WERI-Rb-1 (cell line): ENCODE measurements around the gene TSHZ2.
A peak's percentile ranks its signal among the peaks of the same experiment; 100 is the strongest.

Experiments used
- DNase-seq: peaks from one replicate; pipeline ENCODE4 v3.0.0-alpha.2; 2020
- H3K27ac ChIP-seq: fragments of 250-450 bp; sonication (Bioruptor Pico); 2 replicates; pipeline ENCODE4 v1.5.1; 2020; ENCODE audit warnings: mild to moderate bottlenecking, moderate library complexity
- H3K27me3 ChIP-seq: fragments of 250-450 bp; sonication (Bioruptor Pico); 2 replicates; pipeline ENCODE4 v1.5.1; 2021; ENCODE audit warnings: mild to moderate bottlenecking, low read depth, moderate library complexity; ENCODE audit not compliant: insufficient read depth, severe bottlenecking
- H3K36me3 ChIP-seq: fragments of 250-450 bp; sonication (Bioruptor Pico); 2 replicates; pipeline ENCODE4 v1.5.1; 2020; ENCODE audit warnings: mild to moderate bottlenecking, moderate library complexity
- H3K4me3 ChIP-seq: 2 replicates; pipeline ENCODE4 v1.5.1; 2011; ENCODE audit warnings: low read depth, mild to moderate bottlenecking, control low read depth, low read length
- H3K9me3 ChIP-seq: fragments of 250-450 bp; sonication (Bioruptor Pico); 2 replicates; pipeline ENCODE4 v1.5.1; 2021; ENCODE audit warnings: mild to moderate bottlenecking, moderate library complexity; ENCODE audit not compliant: severe bottlenecking
- CTCF ChIP-seq: IDR thresholded peaks from 2 replicates; pipeline ENCODE4 v1.5.1; 2011; ENCODE audit warnings: low read depth, mild to moderate bottlenecking, control low read depth, inconsistent platforms, low read length

TSHZ2 gene

GRCh38 chr20:53205046-53205445, 232.9 kb downstream of the TSHZ2 start:
- Histone ChIP-seq H3K27ac (no peak overlapping the region), H3K36me3 (no peaks in the 10 kb centered on the region), H3K9me3 (no peaks in the 10 kb centered on the region), H3K27me3 (peaks cover 9% of the 10 kb centered on the region), H3K4me3 (no peak overlapping the region)
- DNase-seq = no peak
- no peak for TF ChIP-seq CTCF

GRCh38 chr20:53208110-53208832, 236.1 kb downstream of the TSHZ2 start:
- no peaks in the 10 kb centered on the region for H3K27me3 ChIP-seq
- no peaks in the 10 kb centered on the region for H3K36me3 ChIP-seq
- H3K4me3 ChIP-seq = no peak overlapping the region
- no peaks in the 10 kb centered on the region for H3K9me3 ChIP-seq
- peak; percentile 25; the same call in 1 of the 2 replicates for TF ChIP-seq CTCF
- H3K27ac ChIP-seq = no peak overlapping the region
- no peak for DNase-seq

- H3K36me3 ChIP-seq = no peaks in the 10 kb centered on the region
- H3K4me3 ChIP-seq = no peak overlapping the region
- no peak for TF ChIP-seq CTCF
- no peaks in the 10 kb centered on the region for H3K27me3 ChIP-seq
- H3K9me3 ChIP-seq = no peaks in the 10 kb centered on the region
- no peak overlapping the region for H3K27ac ChIP-seq
- DNase-seq = no peak
These were observed 237.9 kb downstream of the TSHZ2 start for GRCh38 chr20:53210041-53210440.

- no peak for TF ChIP-seq CTCF
- DNase-seq = no peak
- Histone ChIP-seq H3K36me3 (no peaks in the 10 kb centered on the region), H3K4me3 (no peak overlapping the region), H3K27me3 (no peaks in the 10 kb centered on the region), H3K27ac (no peak overlapping the region), H3K9me3 (no peaks in the 10 kb centered on the region)
These were observed 238.8 kb downstream of the TSHZ2 start for GRCh38 chr20:53210931-53211330.

GRCh38 chr20:53212018-53212417, 239.9 kb downstream of the TSHZ2 start:
- H3K27me3 ChIP-seq = peaks cover 6% of the 10 kb centered on the region

More at GRCh38 chr20:53212018-53212417, 239.9 kb downstream of the TSHZ2 start:
- TF ChIP-seq CTCF = no peak
- Histone ChIP-seq H3K9me3 (no peaks in the 10 kb centered on the region), H3K27ac (no peak overlapping the region), H3K36me3 (no peaks in the 10 kb centered on the region), H3K4me3 (no peak overlapping the region)
- DNase-seq = no peak
